Stimulated activated CD8-positive, alpha-beta memory T cell treated with anti-CD3 and anti-CD28 coated beads, Interleukin-7, amount 100 ng/mL, for 1 hour (primary cell): ENCODE measurements around the gene SYT9.
A peak's percentile ranks its signal among the peaks of the same experiment; 100 is the strongest.

Experiments
- DNase-seq, 2 donors: peaks; one replicate each; pipeline ENCODE4 v3.0.0-alpha.2; 2020; ENCODE audit warnings: low read depth in 2 of 2

The SYT9 gene

DNA sequence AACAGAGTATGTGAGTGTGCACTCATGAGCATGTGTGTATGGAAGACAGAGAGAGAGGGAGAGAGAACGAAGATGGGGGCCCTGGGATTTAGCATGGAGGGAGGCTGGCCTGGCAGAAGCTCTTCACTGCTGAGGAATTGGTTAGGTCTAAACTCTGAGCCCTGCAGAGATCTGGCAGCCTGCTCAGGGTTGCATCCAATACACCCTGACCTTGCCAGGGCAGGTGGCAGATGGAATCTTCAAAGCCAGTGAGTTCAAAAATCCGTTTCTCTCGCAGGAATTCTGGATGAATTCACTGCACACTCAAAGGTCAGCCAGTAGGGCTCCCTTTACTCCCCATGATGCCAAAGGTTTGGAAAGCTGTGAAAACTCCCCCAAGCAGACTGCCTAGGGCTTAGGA, 172.2 kb downstream of the SYT9 start:
- DNase-seq: no peak

GRCh38 chr11:7427733-7428132, 176.0 kb downstream of the SYT9 start:
- DNase-seq: no peak

- no peak for DNase-seq
These were observed 176.5 kb downstream of the SYT9 start for GRCh38 chr11:7428196-7428595.

DNA sequence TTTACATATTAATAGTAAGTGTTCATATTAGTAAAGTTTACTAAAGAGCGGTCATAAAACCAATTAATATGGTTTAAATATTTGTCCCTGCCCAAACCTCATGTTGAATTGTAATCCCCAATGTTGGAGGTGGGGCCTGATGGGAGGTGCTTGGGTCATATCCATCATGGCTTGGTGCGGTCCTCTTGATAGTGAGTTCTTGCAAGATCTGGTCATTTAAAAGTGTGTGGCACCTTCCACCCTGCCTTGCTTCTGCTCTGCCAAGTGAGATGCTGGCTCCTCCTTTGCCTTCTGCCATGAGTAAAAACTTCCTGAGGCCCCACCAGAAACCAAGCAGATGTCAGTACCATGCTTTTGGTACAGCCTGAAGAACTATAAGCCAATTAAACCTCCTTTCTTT, 178.8 kb downstream of the SYT9 start:
- DNase-seq: no peak

DNA sequence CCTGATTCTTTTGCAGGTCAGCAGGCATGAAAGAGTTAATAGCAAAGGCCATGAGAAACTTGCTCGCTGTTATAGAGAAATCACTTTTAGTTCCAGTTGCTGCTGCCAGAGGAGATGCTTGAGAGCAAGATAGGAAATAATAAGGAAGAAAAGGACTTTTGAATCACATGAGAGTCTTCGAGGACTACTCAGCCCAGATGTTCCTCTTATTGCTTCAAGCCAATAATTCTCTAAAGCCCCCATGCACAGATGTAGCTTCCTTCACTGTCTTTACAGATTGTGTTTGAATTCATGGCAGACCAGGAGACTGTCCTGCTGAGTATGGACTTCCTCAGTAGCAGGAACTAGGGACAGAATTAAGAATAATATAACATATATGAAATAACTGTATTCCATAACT, 183.5 kb downstream of the SYT9 start:
- no peak for DNase-seq

- DNase-seq: no peak
These were observed 184.4 kb downstream of the SYT9 start for GRCh38 chr11:7436146-7436545.

DNA sequence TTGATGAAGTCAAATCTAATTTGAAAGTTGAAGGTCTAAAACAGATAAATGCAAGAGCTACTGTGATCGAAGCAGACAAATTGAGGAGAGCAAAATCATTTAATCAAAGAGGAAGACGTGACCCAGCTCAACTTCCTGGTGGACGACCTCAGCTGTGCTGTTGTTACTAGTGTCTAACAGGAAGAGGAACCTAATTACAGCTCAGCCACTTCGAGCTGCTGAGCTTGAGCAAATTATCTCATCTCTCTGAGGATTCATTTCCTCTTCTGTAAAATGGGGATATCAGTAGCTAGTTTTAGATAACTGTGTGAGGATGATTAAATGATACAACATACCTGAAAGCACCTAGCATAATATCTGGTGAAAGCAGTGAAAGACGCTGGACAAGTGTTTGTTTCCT, 185.0 kb downstream of the SYT9 start:
- DNase-seq: no peak

DNA sequence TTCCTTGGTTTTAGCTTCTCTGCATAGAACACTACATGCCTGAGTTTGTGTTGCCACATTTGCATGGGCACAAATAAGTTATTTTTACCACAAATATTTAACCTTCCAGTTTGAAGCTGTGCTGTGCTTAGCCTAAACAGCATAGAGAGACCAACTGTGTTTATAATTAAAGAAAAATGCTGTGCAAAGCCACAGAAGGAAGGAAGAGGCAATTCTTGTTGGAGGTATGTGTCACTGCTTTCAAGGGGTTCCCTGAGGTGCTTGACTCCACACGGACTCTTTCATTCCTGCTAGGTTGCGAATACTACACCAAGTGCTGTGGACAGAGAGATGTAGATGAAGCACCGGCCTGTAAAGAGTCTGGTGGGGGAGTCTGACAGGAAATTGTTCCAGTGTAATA, 186.0 kb downstream of the SYT9 start:
- DNase-seq: no peak

- no peak for DNase-seq
These were observed 188.1 kb downstream of the SYT9 start for GRCh38 chr11:7439746-7440320.

DNA sequence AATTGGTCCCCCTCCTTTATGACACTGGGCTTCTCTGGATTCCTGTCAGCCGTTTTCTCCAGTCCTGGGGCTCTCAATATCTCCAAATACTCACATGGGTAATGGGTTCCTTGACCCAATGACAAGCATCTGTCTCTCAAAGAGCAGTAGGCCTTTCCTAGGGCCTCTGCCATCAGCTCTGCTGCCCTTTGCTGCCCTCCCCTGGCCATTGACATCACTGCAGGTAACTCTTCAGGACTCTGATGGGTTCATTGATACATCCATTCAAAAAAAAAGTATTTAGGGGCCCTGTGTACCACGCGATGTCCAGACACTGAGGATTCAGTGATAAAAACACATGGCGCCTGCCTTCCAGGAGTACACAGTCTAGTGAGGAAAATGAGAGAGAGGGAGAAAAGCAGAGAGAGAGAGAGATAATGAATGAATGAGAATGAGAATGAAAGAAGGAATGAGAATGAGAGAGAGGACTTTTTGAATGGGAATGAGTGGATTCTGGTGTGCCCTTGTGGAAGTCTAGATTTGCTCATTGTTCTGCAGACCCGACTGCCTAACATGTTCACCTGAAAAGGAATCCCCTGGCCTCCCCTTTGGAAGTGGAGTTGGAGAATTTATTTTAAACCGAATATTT, 191.0 kb downstream of the SYT9 start:
- peak; percentile 19 to 52 for DNase-seq

DNA sequence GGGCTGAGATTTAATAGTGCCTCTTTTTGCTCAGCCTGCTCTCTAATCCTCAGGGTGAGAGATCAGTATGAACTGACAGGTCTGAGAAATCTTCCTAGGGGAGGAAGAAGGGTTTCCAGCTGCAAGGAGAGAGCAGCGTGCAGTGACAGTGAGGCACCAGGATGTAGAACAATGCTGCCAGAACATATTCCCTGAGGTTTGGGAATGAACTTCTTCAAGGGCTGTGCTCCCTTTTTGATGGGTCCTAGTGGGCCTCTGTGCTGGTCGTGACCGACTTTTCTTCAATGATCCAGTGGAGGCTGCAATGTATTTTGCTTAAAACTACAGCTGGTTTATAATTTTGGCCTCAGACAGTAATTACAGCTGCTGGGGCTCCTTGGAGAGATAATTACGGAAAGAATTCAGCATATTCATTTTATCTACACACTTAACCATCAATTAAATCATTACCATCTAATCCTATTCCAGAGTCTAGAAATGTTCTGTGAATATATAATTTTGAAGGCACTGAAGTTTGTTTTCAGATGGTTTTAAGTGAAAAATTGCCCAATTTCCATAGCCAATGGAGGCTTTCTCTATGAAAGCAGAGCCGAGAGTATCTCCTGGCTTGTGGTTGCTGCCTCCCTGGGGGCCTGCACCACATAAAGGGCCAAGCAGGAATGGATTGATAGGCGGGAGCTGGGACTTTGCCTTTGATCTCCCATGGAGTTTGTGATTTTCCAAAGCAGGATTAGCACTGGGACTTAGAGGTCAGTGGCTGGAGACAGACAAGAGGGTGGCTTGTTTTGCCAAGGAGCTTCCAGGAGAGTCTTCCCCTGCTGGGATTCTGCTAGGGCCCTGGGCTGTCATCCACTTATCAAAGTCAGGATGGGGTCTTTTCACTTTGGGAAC, 192.6 kb downstream of the SYT9 start:
- DNase-seq: no peak

GRCh38 chr11:7445564-7445963, 193.9 kb downstream of the SYT9 start:
- no peak for DNase-seq

DNA sequence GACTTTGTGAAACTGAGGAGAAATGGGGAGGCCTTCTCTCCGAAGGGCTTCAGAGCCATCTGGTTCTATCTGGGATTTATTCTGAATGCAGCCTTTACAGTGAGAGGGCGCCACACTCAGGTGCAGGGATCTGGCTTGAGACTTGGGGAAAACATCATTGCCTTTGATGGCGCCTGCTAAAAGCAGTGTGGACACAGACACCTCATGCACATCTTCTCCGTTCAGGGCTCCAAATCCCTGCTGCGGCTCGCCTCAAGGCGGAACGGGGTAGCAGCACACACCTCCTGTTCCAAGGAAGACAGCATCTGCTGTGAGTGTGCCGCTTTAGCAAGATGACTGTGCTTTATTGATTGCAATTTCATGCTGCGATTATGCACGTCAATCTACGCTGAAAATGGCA, 196.5 kb downstream of the SYT9 start:
- no peak for DNase-seq

DNA sequence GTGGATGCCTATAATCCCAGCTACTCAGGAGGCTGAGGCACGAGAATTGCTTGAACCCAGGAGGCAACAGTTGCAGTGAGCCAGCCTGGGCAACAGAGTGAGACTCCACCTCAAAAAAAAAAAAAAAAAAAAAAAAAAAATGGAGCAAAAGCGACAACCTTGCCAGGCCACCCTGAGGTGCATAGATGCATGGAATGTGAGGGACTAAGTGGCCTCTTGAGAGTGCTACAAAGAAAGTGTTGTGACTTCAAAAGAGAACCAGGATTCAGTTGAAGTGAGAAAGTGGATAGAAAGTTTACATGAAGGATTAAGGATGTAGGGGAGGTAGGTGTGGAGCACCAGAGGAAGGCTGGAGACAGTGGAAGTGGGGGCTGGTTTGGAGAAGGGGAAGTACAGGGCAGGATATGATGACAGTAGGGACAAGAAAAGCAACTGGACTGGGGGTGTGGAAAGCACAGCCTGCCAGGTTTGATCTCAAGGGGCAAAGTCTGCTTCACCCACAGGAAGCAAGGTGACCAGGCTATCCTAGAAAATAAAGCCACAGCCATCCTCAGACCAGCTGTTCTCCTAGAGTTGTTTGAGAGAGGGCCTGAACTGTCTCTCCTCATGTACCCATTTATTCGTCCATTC, 197.6 kb downstream of the SYT9 start:
- no peak for DNase-seq

DNA sequence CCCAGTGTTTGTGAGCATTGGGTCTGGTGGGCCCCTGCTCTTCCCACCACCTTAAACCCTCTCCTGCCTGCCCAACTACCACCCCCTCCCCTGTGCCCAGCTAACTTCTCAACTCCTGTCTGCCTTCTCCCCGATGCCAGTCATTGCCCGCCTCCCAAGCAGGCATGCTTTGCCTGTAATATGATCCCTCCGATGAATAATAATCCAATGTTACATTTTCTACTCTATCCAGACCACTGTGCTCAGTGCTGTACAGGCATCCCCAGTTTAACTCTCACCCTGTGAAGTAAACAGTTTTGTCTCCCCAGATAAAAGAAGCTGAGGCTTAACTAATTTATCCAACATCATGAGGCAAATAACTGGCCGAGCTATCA, 198.1 kb downstream of the SYT9 start:
- no peak for DNase-seq

GRCh38 chr11:7450836-7451235, 199.1 kb downstream of the SYT9 start:
- no peak for DNase-seq

- no peak for DNase-seq
These were observed 199.8 kb downstream of the SYT9 start for GRCh38 chr11:7451520-7451919.

DNA sequence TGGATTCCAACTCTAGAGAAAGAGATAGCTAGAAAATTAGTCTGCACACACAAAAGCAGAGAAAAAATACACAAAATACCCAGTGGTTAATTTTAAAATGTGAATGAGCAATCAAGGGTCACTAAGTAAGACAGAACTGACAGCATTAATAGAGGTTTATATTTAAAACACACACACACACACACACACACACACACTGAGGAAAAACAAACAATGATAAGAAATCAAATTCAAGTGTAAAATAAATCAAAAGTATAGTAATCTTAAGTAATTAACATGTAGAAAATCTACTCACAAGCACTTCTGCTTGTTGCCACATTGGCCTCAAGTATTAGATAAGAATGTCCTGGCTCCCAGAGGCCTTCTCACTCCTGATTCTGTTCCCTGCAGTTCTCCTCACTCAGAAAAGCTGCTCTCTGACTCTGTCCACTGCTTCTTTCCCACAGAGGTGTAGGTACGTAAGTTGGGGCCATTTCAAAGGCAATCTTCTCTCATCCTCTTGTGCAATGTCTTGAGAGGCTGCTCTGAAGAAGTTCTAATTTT, 200.3 kb downstream of the SYT9 start:
- DNase-seq: no peak

DNA sequence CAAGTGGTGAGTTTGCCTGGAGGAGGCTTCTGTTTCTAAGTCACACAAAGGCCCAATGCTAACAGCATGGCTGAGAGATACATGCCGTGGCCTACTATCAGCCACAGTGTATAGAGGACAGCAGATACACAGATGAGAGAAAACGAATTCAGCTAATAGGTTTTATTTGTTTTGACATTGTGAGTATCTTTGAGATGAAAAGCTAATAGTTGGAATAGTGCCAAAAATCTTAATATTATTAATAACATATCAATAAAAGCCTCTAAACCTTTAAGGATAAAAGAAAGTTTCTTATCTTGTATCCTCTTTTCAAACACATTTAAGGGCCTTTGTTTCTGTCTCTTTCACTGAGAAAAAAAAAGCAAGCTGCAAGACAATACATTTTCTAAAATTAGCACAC, 203.2 kb downstream of the SYT9 start:
- DNase-seq: no peak

DNA sequence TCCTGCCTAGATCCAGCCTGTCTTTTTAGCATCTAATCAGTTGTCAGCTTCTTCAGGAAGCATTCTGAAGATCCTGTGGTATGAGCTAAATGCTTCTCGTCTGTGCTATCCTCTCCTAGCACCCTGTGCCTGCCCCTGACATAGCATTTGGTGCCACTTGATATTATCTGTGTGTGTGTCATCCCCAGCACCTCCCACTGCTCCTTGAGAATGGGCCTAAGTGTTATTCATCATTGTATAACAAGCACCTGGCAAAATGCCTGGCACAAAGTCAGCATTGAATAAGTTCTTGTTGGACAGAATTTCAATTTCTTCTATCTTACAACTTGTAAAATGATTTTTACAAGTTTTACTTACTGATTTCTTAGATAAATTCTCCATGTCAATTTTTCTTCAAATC, 205.5 kb downstream of the SYT9 start:
- DNase-seq: no peak

DNA sequence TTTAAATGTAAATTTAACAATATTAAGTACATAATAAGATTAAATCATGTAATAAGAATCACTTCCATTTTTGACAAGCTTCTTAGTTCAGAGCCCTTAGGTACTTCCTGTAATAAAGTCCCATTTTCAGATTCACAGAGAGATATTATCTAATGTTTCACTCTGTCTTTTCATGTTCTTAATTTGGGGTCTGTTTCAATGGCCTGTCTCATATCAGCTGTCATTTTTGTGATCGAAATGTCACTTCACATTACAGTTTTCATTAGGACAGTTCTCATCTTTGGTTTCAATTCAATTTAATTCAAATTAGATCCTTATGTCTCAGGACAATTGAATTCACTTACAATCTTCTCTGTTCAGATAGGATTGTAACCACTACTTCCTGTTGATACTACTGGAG, 211.0 kb downstream of the SYT9 start:
- DNase-seq: no peak

GRCh38 chr11:7467652-7468051, 215.9 kb downstream of the SYT9 start:
- DNase-seq: no peak
